RWPE1 (cell line): Measurements from ENCODE around the gene MGP.

Source experiments
- CTCF ChIA-PET: fragments of 350-600 bp; sonication (Branson Sonifier 250); formaldehyde crosslinking; extraction: SDS; loops from one replicate; lab custom pipeline; 2021; lab: Yijun Ruan, JAX
- POLR2A ChIA-PET: fragments of 400-600 bp; formaldehyde crosslinking; extraction: SDS; loops from one replicate; lab custom pipeline; 2020; ENCODE audit warnings: antibody characterized with exemption; ENCODE audit not compliant: low non-redundant PET; lab: Yijun Ruan, JAX
- DNase-seq: peaks from one replicate; pipeline ENCODE4 v3.0.0; 2012; ENCODE audit warnings: low spot score
- H3K27ac ChIP-seq: fragments of 450-650 bp; 2 replicates; pipeline ENCODE4 v1.5.1; 2017
- CTCF ChIP-seq: fragments of 450-650 bp; conservative IDR thresholded peaks from 2 replicates; pipeline ENCODE4 v1.5.1; 2017; ENCODE audit warnings: low read depth, mild to moderate bottlenecking

The MGP gene

GRCh38 chr12:14900521-14901227 is 15.0 kb upstream of the MGP start:
- TF ChIP-seq CTCF = no peak
- POLR2A ChIA-PET = no interaction called here
- no peak overlapping the region for H3K27ac ChIP-seq
- CTCF ChIA-PET = no interaction called here
- no peak for DNase-seq

DNA sequence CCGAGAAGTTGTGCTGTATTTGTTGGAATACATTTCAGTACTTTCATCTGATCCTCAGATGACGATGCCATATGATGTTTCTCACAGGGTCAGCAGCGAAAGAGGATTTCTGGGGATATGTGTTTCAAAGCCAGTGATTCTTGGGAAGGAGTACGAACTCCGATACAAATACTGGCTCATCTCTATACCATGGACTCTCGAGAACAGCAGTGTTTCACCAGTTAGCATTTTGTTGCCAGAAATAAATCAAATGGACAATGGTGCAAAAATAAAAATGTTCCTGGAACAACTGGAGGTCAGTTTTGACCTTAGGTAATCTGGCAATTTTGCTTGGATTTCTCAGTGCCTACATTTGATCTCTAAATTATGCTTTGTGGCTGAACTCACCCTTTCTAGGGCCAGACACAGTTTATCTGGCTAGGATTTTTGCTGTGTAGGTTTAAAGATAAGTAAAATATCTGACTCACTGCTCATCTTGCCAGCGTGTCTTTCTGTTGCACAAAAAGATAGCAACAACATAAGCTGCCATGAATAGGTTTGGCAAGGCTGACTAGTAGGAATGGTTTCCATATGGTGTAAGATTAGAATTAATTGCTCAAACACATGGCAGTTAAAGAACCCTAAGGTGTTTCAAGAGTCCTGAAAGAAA is 11.0 kb upstream of the MGP start:
- POLR2A ChIA-PET = no interaction called here
- TF ChIP-seq CTCF = no peak
- CTCF ChIA-PET = interaction anchor here (0.6 kb wide), 1 partner anchor 322 kb away, joined by 3 read pairs; no protein-coding TSS in a partner anchor
- no peak overlapping the region for H3K27ac ChIP-seq
- no peak for DNase-seq

DNA sequence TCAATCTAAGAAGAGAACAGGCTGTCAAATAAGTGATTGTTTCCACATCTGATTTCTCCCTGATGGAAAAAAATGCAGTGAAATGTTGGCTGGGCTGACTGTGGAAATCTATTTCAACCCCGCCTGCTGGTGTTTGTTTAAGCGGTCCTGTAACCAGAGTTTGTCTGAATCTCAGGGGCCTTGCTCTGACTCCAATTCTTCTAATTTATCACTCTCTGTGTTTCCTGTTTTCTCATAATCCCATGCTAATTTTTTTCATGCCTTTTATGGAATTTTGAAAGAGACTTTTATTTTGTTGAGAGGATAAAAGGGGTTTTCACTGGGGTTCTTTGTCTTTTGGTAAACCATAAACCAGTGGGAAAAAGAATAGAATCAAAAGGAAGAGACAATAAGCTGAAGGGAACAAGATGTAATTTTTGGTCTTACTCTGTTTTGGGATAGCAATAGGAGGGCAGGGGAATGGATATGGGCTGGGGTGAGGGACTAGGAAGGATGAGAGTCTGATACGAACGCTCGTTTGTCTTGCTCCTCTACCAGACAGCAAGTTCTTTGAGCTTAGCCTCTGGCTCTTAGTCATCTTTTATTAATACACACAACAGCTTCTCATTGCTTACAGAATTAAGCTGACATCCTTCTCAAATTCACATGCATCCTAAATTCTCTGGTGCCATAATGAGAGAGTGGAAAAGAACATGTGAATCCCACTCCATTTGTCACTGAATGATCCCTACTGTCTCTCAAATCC is 8.0 kb upstream of the MGP start:
- ChIA-PET POLR2A (no interaction called here), CTCF (no interaction called here)
- DNase-seq = no peak
- no peak for TF ChIP-seq CTCF
- H3K27ac ChIP-seq = no peak overlapping the region

DNA sequence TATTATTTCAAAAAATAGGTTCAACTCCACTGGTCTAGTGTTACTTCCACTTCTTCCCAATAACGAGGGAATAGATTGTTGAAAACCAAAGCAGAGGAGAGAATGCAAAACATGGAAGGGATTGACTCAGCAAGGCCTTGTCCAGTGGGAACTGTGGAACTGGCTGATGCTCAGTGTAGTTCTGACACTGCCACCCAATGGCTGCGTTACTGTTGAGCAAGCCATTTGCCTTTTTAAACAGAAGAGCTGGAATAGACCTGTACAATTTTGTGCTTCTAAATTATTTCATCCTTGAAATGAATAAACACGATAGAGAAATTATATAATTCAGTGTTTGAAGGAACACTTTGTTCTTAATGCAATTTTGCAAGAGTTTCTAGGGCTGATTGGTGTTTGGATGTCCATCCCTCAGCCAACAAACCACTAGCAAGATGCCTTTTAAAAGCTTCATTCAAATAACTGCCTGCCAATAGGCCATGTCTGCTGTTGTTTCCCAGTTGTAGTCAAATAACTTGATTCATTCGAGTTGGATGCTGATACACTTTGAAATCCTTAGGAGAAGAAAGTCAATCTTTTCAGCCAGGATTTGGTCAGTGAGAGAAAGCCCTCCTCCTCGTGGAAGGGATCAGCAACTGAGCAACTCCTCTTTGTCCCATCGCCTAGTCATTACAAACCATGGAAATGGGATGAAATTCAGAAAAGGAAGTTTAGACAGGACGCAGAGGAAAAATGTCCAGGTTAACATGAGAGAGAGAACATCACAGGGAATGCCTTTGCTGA is 7.3 kb upstream of the MGP start:
- H3K27ac ChIP-seq = no peak overlapping the region
- ChIA-PET POLR2A (no interaction called here), CTCF (interaction anchor here (0.6 kb wide), 1 partner anchor 103 kb away, joined by 4 read pairs; no protein-coding TSS in a partner anchor)
- DNase-seq = no peak
- no peak for TF ChIP-seq CTCF

DNA sequence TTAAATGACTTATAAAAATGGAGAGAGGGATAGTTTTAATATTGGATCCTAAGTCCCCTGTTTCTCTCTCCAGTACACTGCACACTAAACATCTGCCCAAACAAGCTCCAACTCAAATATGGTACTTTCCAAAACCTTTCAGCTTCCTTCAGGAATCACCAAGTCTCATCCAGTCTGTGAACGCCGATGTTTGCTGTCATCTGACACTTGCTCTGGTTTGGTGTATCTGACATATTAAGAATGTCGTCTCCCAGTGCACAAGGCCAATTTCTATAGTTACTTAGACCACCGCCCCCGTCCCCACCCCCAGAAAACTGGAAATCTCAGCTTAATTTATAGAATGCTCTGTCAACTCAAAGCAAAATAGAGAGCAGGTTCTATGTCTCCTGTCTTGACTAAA is 5.0 kb upstream of the MGP start:
- ChIA-PET POLR2A (no interaction called here), CTCF (no interaction called here)
- no peak for TF ChIP-seq CTCF
- no peak for DNase-seq
- H3K27ac ChIP-seq = no peak overlapping the region

DNA sequence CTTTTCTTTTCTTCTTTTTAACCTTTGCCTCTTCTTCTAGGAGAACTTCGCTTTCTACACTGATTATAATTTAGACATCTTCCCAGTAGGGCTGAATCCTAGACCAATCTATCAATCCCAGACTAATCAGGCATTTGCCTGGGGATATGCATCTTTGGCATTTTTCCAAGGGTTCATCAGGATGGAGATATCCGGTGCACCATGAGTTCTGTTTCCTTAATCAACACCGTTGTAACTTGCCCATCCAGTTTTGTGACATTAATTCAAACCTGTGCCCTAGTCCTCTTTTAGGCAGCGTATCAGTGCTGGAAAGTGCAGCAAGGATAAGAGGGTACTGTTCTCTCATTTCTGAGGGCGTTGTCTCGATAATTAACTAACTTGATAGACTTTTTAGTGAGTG is 617 bp upstream of the MGP start:
- ChIA-PET POLR2A (no interaction called here), CTCF (no interaction called here)
- no peak for TF ChIP-seq CTCF
- DNase-seq = no peak
- H3K27ac ChIP-seq = no peak overlapping the region
